ENCODE results near the gene ZNF664.

Gene ZNF664

DNA sequence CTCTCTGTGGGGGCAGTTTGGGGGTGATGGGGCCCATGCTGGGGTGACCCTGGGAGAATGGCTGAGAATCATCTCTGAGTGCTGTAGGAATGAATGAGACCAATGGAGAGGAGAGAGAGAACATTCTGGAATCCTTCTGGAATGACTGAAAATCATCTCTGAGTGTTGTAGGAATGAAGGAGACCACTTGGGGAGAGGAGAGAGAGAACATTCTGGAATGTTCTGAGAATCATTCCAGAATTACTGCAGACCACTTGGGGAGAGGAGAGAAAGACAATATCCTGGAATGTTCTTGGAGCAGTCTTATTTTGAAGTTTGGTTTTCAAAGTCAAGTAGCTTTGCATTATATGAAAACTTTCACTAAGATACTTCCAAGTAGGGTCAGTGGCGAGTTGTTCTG, 64.3 kb downstream of the ZNF664 start:
- no peak for DNase-seq (ENCODE audit: low spot score)
- in situ Hi-C loops (cut with MboI; ENCODE audit: low sequenced_read_pairs, unreplicated experiment): no loop called here
- TF ChIP-seq, protein P1, sequence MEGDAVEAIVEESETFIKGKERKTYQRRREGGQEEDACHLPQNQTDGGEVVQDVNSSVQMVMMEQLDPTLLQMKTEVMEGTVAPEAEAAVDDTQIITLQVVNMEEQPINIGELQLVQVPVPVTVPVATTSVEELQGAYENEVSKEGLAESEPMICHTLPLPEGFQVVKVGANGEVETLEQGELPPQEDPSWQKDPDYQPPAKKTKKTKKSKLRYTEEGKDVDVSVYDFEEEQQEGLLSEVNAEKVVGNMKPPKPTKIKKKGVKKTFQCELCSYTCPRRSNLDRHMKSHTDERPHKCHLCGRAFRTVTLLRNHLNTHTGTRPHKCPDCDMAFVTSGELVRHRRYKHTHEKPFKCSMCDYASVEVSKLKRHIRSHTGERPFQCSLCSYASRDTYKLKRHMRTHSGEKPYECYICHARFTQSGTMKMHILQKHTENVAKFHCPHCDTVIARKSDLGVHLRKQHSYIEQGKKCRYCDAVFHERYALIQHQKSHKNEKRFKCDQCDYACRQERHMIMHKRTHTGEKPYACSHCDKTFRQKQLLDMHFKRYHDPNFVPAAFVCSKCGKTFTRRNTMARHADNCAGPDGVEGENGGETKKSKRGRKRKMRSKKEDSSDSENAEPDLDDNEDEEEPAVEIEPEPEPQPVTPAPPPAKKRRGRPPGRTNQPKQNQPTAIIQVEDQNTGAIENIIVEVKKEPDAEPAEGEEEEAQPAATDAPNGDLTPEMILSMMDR (IDR thresholded peaks at IDR 0.05; ENCODE audit: borderline replicate concordance, control extremely low read depth, extremely low read depth, insufficient read depth, missing control alignments): no peak

DNA sequence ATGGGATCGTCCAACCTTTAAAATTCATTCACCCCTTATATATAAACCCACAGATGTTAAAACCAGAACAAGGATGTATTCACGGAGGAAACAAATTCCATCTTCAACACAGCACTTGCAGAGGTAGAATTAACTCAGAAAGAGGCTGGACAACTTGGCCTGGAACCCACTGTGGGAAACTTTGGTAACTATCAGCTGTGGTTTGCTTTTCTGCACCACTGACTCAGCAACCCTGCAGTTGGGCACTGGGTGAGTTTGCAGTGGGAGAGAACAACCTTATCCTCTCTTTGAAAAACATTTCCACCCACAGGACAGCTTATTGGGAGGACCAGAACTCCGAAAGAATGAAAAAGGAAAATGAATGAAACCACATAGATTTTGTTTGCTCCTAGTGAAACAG, 66.3 kb downstream of the ZNF664 start:
- in situ Hi-C loops (cut with MboI; ENCODE audit: low sequenced_read_pairs, unreplicated experiment): no loop called here
- TF ChIP-seq, protein P1 (IDR thresholded peaks at IDR 0.05; ENCODE audit: borderline replicate concordance, control extremely low read depth, extremely low read depth, insufficient read depth, missing control alignments): no peak
- no peak for DNase-seq (ENCODE audit: low spot score)

DNA sequence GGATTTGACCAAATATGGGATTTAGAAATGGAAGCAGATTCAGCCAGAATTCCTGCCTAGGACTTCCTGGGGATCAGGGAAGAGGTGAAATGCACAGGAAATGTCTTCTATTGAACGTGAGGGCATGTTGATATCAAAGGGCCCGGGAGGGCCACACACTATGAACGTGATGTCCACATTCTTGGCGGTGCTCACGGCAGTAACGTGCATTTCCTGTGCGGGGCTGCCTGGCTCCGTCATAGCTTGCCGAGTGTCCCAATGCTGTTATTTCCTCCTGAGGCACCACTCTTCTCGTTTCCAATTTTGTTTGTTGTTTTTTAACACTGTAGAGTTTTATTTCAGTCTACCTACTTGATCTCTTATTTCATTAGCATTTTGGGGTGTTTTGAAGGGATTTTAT, 67.3 kb downstream of the ZNF664 start:
- TF ChIP-seq, protein P1 (IDR thresholded peaks at IDR 0.05; ENCODE audit: borderline replicate concordance, control extremely low read depth, extremely low read depth, insufficient read depth, missing control alignments): no peak
- DNase-seq (ENCODE audit: low spot score): no peak
- in situ Hi-C loops (cut with MboI; ENCODE audit: low sequenced_read_pairs, unreplicated experiment): loop anchor here (5.0 kb wide), 2 partner anchors 272 to 722 kb away; no protein-coding TSS in a partner anchor

DNA sequence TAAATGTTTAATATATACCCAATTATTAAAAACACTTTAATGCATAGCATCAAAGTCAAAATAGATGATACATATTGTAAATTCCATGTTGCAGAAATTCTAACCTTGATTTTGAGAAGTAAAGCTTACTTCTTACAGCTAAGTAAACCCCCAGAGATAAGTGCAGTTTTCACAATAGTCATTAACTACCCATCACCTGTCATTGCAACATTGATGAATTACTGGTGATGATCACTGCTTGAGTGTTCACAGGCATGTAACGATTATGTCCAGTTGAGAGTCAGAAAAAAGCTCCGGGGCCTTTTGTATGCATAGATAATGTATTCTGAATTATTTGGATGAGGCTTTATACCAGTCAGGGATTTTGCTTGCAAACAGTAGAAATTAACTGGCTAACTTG, 67.7 kb downstream of the ZNF664 start:
- in situ Hi-C loops (cut with MboI; ENCODE audit: low sequenced_read_pairs, unreplicated experiment): loop anchor here (5.0 kb wide), 2 partner anchors 272 to 722 kb away; no protein-coding TSS in a partner anchor

DNA sequence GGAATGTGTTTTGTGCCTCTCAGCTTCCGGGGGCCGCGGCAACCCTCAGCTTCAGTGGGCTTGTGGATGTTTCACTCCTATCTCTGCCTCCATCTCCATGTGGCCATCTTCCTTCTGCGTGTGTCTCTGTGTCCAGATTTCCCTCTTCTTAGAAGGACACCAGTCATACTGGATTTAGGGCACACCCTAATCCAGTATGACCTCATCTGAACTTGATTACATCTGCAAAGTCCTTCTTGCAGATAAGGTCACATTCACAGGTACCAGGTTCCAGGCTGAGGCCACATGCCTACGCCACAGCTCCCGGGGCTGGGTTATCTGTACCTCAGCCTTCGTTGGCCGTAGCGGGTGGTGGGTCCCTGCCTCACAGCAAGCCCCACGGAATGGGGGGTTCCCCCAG, 68.9 kb downstream of the ZNF664 start:
- TF ChIP-seq, protein P1 (IDR thresholded peaks at IDR 0.05; ENCODE audit: borderline replicate concordance, control extremely low read depth, extremely low read depth, insufficient read depth, missing control alignments): no peak
- in situ Hi-C loops (cut with MboI; ENCODE audit: low sequenced_read_pairs, unreplicated experiment): loop anchor here (5.0 kb wide), 2 partner anchors 270 to 720 kb away; no protein-coding TSS in a partner anchor
- no peak for DNase-seq (ENCODE audit: low spot score)

More for the DNA sequence above, 67.7 kb downstream of the ZNF664 start:
- no peak for DNase-seq (ENCODE audit: low spot score)
- TF ChIP-seq, protein P1 (IDR thresholded peaks at IDR 0.05; ENCODE audit: borderline replicate concordance, control extremely low read depth, extremely low read depth, insufficient read depth, missing control alignments): no peak

DNA sequence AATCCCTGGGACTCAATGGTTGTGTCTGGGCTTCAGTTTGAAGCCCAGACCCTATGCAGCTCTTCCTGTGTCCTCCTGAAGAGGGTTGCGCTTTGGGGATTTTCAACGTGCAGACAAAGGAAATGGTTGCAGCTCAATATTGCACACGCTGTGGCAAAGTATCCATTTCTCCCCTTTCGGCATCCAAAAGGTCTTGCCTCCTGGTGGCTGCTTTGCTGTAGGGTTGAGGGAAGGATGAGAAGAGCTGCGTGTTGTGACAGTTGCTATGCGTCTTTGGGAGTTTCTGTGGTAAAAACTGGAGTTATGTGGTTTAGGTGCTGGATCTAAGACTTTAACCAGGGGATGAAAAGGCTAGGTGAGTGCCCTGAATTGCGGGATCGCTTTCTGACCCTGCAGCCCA, 71.0 kb downstream of the ZNF664 start:
- no peak for DNase-seq (ENCODE audit: low spot score)
- in situ Hi-C loops (cut with MboI; ENCODE audit: low sequenced_read_pairs, unreplicated experiment): loop anchor here (5.0 kb wide), 2 partner anchors 268 to 718 kb away; no protein-coding TSS in a partner anchor

More for the DNA sequence above, 71.0 kb downstream of the ZNF664 start:
- TF ChIP-seq, protein P1 (IDR thresholded peaks at IDR 0.05; ENCODE audit: borderline replicate concordance, control extremely low read depth, extremely low read depth, insufficient read depth, missing control alignments): no peak

Data from GM13976 (cell line).